Muscle layer of duodenum (tissue), 2 donors: ENCODE results near the gene CLEC18C.
"Not testable (repeated sequence)": the region's sequence is repeated elsewhere in the genome, so short reads cannot be mapped to it uniquely, and the experiment has no call there.

Source experiments
- H3K27ac ChIP-seq: one replicate; pipeline ENCODE4 v1.7.0; 2013; ENCODE audit warnings: mild to moderate bottlenecking, low read length
- H3K27me3 ChIP-seq: one replicate; pipeline ENCODE4 v1.7.0; 2013; ENCODE audit warnings: low read depth, mild to moderate bottlenecking, control low read depth, low read length
- H3K36me3 ChIP-seq, 2 donors: one replicate each; pipeline ENCODE4 v1.7.0; 2013; ENCODE audit warnings: low read length in 2 of 2, control low read depth in 1 of 2, mild to moderate bottlenecking in 1 of 2; ENCODE audit not compliant: insufficient read depth in 2 of 2, control insufficient read depth in 1 of 2
- H3K4me1 ChIP-seq, 2 donors: one replicate each; pipeline ENCODE4 v1.7.0; 2013; ENCODE audit warnings: low read length in 2 of 2, mild to moderate bottlenecking in 2 of 2, control low read depth in 1 of 2, moderate library complexity in 1 of 2; ENCODE audit not compliant: insufficient read depth in 2 of 2, control insufficient read depth in 1 of 2
- H3K4me3 ChIP-seq, 2 donors: one replicate each; pipeline ENCODE4 v1.7.0; 2013; ENCODE audit warnings: low read length in 2 of 2, low read depth in 1 of 2, mild to moderate bottlenecking in 1 of 2
- H3K9me3 ChIP-seq, 2 donors: one replicate each; pipeline ENCODE4 v1.7.0; 2013; ENCODE audit warnings: low read length in 2 of 2, control low read depth in 1 of 2, mild to moderate bottlenecking in 1 of 2; ENCODE audit not compliant: control insufficient read depth in 1 of 2
- donor health status: healthy.

The CLEC18C gene

DNA sequence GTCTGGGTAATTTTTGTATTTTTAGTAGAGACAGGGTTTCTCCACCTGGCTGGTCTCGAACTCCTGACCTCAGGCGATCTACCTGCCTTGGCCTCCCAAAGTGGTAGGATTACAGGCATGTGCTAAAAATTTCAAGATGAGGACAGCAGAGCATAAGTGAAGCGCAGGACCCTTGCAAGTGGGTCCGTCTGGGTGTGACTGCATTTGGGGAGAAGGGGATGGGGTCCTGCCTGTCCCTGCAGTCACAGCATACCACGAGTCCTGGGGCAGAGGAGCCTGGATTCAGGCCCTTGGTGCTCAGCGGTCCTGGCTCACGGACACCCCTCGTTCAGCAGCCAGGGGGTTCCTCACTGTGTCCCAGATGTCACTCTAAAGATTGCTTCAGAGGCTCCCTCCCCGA, 24.6 kb downstream of the CLEC18C start:
- not testable (repeated sequence) for H3K27me3 ChIP-seq, H3K4me3 ChIP-seq, H3K9me3 ChIP-seq, H3K36me3 ChIP-seq, H3K27ac ChIP-seq, H3K4me1 ChIP-seq

GRCh38 chr16:70198666-70199065, 25.1 kb downstream of the CLEC18C start:
- H3K4me3 ChIP-seq, H3K4me1 ChIP-seq: not testable (repeated sequence)

DNA sequence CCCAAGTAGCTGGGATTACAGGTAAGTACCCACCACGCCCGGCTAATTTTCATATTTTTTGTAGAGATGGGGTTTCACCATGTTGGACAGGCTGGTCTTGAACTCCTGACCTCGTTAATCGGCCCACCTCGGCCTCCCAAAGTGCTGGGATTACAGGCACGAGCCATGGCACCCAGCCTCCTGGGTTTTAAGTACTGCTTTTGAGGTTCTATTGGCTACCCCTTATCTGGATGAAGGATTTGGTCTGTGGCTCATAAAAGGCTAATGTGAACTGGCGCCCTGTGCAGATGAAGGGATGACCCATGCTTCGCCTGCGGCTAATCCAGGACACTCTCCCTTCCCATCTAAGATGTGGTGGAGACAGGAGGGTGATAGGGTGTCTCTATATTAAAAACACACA, 25.6 kb downstream of the CLEC18C start:
- H3K4me3 ChIP-seq, H3K27me3 ChIP-seq, H3K4me1 ChIP-seq, H3K36me3 ChIP-seq, H3K27ac ChIP-seq, H3K9me3 ChIP-seq: not testable (repeated sequence)

More at GRCh38 chr16:70198666-70199065, 25.1 kb downstream of the CLEC18C start:
- H3K9me3 ChIP-seq, H3K27me3 ChIP-seq, H3K36me3 ChIP-seq, H3K27ac ChIP-seq: not testable (repeated sequence)

DNA sequence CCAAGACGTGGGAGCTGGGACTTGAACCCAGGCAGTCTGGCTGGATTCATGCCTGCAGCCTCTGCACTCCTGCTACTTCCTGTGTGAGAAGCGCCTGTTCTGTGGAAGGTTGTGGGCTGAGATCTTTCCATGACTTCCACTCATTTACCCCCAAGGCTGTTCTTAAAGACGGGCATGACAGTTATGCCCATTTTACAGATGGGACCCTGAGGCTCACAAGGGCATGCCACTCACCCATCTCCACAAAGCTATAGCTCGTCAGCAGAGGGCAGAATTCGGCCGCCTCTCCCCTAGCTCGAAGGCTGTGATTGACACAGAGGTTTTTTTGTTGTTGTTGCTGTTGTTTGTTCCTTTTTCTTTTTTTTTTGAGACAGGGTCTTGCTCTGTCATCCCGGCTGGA, 26.5 kb downstream of the CLEC18C start:
- not testable (repeated sequence) for H3K4me1 ChIP-seq, H3K27ac ChIP-seq, H3K27me3 ChIP-seq, H3K36me3 ChIP-seq, H3K4me3 ChIP-seq, H3K9me3 ChIP-seq

DNA sequence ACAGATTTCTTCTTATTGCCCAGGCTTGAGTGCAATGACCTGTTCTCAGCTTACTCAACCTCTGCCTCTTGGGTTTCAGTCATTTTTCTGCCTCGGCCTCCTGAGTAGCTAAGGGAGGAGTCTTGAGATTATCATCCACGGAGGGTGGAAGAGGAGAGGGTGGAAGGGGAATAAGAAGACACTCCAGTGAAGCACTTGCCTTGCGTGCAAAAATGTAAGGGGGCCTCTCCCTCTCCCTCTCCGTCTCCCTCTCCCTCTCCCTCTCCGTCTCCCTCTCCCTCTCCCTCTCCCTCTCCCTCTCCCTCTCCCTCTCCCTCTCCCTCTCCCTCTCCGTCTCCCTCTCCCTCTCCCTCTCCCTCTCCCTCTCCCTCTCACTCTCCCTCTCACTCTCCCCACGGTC, 29.9 kb downstream of the CLEC18C start:
- H3K27me3 ChIP-seq, H3K9me3 ChIP-seq, H3K4me3 ChIP-seq, H3K4me1 ChIP-seq, H3K27ac ChIP-seq, H3K36me3 ChIP-seq: not testable (repeated sequence)

GRCh38 chr16:70204010-70204409, 30.4 kb downstream of the CLEC18C start:
- not testable (repeated sequence) for H3K36me3 ChIP-seq, H3K9me3 ChIP-seq, H3K4me1 ChIP-seq, H3K4me3 ChIP-seq, H3K27ac ChIP-seq, H3K27me3 ChIP-seq

GRCh38 chr16:70204668-70205405, 31.2 kb downstream of the CLEC18C start:
- H3K4me1 ChIP-seq, H3K4me3 ChIP-seq, H3K36me3 ChIP-seq, H3K27ac ChIP-seq, H3K27me3 ChIP-seq, H3K9me3 ChIP-seq: not testable (repeated sequence)

- H3K9me3 ChIP-seq, H3K27ac ChIP-seq, H3K4me1 ChIP-seq, H3K4me3 ChIP-seq, H3K36me3 ChIP-seq, H3K27me3 ChIP-seq: not testable (repeated sequence)
Measured at GRCh38 chr16:70206382-70206781, 32.8 kb downstream of the CLEC18C start.

- not testable (repeated sequence) for H3K9me3 ChIP-seq, H3K36me3 ChIP-seq, H3K4me3 ChIP-seq, H3K4me1 ChIP-seq, H3K27ac ChIP-seq, H3K27me3 ChIP-seq
Measured at GRCh38 chr16:70218586-70218985, 45.0 kb downstream of the CLEC18C start.

GRCh38 chr16:70222574-70222973, 49.0 kb downstream of the CLEC18C start:
- not testable (repeated sequence) for H3K4me1 ChIP-seq, H3K36me3 ChIP-seq

GRCh38 chr16:70223216-70223615, 49.6 kb downstream of the CLEC18C start:
- not testable (repeated sequence) for H3K36me3 ChIP-seq, H3K27me3 ChIP-seq

More at GRCh38 chr16:70222574-70222973, 49.0 kb downstream of the CLEC18C start:
- H3K9me3 ChIP-seq, H3K27me3 ChIP-seq, H3K27ac ChIP-seq, H3K4me3 ChIP-seq: not testable (repeated sequence)

GRCh38 chr16:70223971-70224513, 50.5 kb downstream of the CLEC18C start:
- H3K36me3 ChIP-seq, H3K27me3 ChIP-seq, H3K27ac ChIP-seq, H3K9me3 ChIP-seq, H3K4me3 ChIP-seq, H3K4me1 ChIP-seq: not testable (repeated sequence)

More at GRCh38 chr16:70223216-70223615, 49.6 kb downstream of the CLEC18C start:
- H3K4me1 ChIP-seq, H3K27ac ChIP-seq, H3K9me3 ChIP-seq, H3K4me3 ChIP-seq: not testable (repeated sequence)
